Gastroesophageal sphincter (tissue), 3 donors: Measurements from ENCODE around the gene PCSK2.

ENCODE experiments used
- POLR2A ChIP-seq, 2 donors: fragments of 450-650 bp; IDR thresholded peaks; one replicate each; pipeline ENCODE4 v1.6.1; 2017; ENCODE audit warnings: antibody characterized with exemption in 2 of 2, mild to moderate bottlenecking in 2 of 2, moderate library complexity in 1 of 2
- TF ChIP-seq, protein P1 (sequence below), 4 experiments: fragments of 200-600 bp in 2 of 4; fragments of 450-650 bp in 2 of 4; sonication (generic) in 1 of 4; IDR thresholded peaks; one replicate each; pipeline ENCODE4 v1.5.1; 2017 to 2019; ENCODE audit warnings: antibody characterized with exemption in 4 of 4, mild to moderate bottlenecking in 2 of 4, moderate library complexity in 2 of 4

DNA sequence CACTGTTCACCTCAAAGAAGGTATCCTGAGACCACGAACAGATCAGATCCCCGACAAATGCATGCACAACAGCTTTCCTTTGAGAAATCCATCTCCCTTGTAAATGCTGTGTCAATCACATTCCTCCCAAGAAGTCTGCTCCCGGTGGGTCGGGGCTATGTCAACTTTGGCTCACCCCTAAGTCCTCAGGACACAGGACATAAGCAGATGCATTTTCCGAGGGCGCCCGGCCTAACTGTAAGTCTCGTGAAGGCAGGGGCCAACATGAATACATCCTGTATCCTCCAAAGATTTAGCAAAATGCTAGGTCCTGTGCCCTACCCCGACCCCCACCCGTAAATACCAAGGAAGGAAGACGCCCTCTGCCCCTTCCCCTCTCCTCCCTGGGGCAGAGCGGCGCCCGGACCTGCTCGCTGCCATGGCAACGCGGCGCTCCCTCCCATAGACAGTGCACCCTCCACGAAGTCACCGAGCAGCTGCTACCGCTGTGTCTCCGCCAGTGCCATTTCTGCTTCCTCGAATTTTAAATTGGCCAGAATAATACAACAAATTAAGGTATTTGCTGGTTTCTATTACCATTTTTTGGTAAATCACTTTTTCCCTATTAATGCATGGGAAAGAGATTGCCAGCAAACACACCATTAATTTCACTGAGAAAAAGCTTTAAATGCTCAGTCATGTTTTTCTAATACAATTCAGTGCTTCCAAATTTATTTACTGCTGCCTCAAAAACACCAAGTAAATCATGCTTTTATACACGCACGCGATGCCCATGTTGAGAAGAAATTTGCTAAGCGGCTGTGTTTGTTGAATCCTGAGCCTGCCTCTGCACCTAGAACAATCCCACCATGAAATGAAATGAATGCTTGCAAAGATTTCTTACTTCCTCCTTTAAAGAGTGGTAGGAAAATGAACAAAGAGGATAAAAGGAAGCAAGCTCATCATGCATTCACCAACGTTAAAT, 100.6 kb downstream of the PCSK2 start:
- TF ChIP-seq, protein P1, sequence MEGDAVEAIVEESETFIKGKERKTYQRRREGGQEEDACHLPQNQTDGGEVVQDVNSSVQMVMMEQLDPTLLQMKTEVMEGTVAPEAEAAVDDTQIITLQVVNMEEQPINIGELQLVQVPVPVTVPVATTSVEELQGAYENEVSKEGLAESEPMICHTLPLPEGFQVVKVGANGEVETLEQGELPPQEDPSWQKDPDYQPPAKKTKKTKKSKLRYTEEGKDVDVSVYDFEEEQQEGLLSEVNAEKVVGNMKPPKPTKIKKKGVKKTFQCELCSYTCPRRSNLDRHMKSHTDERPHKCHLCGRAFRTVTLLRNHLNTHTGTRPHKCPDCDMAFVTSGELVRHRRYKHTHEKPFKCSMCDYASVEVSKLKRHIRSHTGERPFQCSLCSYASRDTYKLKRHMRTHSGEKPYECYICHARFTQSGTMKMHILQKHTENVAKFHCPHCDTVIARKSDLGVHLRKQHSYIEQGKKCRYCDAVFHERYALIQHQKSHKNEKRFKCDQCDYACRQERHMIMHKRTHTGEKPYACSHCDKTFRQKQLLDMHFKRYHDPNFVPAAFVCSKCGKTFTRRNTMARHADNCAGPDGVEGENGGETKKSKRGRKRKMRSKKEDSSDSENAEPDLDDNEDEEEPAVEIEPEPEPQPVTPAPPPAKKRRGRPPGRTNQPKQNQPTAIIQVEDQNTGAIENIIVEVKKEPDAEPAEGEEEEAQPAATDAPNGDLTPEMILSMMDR (IDR thresholded peaks at IDR 0.05), result no peak
- TF ChIP-seq POLR2A (IDR thresholded peaks at IDR 0.05), result no peak
